AG09309 (cell line): ENCODE results near the gene LRRC3.
A peak's percentile ranks its signal among the peaks of the same experiment; 100 is the strongest.

ENCODE experiments used
- DNase-seq: peaks from one replicate; pipeline ENCODE4 v3.0.0-alpha.2; 2010; ENCODE audit warnings: low read depth
- H3K4me3 ChIP-seq: 2 replicates; pipeline ENCODE4 v1.5.1; 2011; ENCODE audit warnings: mild to moderate bottlenecking, low read depth, low read length, moderate library complexity; ENCODE audit not compliant: control insufficient read depth
- TF ChIP-seq, protein P1 (sequence below): IDR thresholded peaks from 2 replicates; pipeline ENCODE4 v1.5.1; 2011; ENCODE audit warnings: mild to moderate bottlenecking, low read depth, low read length, inconsistent platforms; ENCODE audit not compliant: insufficient read depth, control insufficient read depth; ENCODE audit errors: missing control alignments

LRRC3 gene

DNA sequence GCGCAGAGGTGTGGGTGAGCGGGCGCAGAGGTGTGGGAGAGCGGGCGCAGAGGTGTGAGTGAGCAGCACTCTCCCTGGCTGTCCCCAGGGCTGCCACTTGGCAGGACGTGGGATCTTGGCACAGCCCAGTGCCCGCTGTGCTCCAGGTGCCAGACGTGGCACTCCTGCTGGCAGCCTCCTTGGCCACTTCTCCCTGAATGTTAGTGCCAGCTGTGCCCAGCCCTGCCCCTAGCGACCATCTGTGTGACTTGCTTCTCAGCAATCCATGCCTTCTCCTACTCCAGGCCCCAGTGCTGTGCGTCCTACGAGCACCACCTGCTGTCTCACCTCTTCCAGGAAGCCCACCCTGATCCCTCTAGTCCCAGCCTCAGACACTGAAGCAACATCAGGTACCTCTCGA is 54.2 kb downstream of the LRRC3 start:
- TF ChIP-seq, protein P1, sequence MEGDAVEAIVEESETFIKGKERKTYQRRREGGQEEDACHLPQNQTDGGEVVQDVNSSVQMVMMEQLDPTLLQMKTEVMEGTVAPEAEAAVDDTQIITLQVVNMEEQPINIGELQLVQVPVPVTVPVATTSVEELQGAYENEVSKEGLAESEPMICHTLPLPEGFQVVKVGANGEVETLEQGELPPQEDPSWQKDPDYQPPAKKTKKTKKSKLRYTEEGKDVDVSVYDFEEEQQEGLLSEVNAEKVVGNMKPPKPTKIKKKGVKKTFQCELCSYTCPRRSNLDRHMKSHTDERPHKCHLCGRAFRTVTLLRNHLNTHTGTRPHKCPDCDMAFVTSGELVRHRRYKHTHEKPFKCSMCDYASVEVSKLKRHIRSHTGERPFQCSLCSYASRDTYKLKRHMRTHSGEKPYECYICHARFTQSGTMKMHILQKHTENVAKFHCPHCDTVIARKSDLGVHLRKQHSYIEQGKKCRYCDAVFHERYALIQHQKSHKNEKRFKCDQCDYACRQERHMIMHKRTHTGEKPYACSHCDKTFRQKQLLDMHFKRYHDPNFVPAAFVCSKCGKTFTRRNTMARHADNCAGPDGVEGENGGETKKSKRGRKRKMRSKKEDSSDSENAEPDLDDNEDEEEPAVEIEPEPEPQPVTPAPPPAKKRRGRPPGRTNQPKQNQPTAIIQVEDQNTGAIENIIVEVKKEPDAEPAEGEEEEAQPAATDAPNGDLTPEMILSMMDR: peak; percentile 38
- no peak for DNase-seq

DNA sequence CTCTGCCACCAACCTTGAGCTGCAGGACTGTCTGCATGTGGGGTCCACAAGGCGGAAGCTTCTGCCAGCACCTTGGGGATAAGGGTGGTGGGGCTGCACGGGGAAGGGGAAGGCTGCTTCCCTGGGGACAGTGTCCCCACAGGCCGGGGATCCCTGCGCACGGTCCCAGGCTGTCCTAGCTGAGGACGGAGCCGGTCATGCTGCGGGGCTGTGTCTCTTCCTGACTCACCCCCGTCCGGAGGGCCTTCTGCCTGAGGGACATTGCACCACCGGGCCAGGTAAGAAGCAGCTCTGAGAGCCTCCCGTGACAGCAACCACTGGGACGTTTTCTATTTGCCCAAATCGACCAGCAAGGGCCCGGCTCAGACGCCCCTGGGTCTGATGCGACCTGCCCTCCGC is 54.8 kb downstream of the LRRC3 start:
- H3K4me3 ChIP-seq: no peak overlapping the region
- DNase-seq: no peak

More for the DNA sequence above, 54.2 kb downstream of the LRRC3 start:
- no peak overlapping the region for H3K4me3 ChIP-seq

DNA sequence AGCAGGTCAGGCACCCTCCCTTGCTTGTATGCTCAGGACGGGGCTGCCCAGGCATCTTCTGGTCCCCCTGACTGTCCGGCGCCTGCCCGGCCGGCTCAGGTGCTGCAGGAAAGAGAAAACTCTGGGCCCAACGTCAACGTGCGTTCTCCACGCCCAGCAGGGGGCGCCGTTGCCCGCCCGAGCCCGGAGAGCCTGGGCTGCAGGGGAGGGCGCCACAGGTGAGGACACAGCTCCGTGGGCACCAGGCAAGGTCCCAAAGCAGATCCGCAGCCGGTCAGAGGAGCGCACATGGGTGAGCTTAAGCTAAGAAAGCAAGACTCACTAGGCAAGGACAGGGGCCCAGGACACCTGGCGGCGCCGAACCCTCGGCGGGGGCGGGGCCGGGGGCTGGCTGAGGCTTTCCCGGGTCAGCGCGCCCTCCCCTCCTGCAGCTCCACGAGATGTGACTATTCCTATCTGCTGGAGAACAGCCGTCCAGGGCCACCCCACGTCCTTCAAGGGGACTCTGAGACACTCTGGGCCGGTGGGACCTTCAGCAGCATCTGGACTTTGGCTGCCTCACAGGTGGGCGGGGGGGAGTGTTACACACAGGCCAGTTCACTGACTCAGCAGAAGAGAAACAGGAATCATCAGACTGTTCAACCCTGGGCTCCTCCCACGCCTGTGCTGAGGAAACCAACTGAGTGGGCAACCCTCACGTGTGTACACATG is 55.4 kb downstream of the LRRC3 start:
- no peak overlapping the region for H3K4me3 ChIP-seq

More for the DNA sequence above, 54.8 kb downstream of the LRRC3 start:
- TF ChIP-seq, protein P1: no peak

DNA sequence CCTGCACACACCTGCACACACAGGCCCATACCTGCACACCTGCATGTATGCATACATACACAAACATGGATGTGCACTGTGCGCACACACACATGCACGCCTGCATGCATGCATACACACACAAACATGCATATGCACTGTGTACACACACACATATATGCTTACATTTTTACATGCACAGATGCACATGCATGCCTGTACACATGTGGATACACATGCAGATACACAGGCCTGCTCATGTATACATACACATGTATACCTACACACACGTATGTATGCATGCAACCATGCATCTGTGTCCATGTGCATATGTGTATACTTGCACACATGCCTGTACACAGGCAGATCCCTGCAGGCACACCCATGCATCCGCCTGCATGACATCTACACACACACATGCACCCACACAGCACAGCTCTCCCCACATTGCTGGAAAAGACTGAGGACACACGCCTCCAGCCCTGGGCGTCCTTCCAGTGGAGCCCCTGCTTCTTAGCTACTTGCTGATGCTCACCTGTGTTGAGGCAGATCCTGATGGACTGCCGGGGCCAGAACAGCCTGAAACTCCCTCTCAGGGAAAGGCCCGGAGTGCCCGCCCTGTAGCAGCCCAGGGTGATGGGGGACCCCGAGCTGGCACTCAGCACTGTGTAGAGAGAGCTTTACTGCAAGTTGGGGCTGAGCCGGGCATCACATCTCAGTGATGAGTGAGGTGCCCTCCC is 56.1 kb downstream of the LRRC3 start:
- no peak overlapping the region for H3K4me3 ChIP-seq
- no peak for DNase-seq
- TF ChIP-seq, protein P1: no peak

More for the DNA sequence above, 55.4 kb downstream of the LRRC3 start:
- DNase-seq: no peak
- TF ChIP-seq, protein P1: peak; percentile 82
